Neuronal stem cell (in vitro differentiated cells): ENCODE data around the gene CLDN9. TPM values are rescaled to one million over a fixed set of nuclear protein-coding genes. Genes with fewer than 3 reads are reported as not detected.

ENCODE experiments used
- small RNA-seq: library from polyadenylated mRNA; stranded (forward); fragments of <200 nt; extraction: miRNeasy Mini kit (QIAGEN cat#:217004); gene quantifications from one replicate; pipeline ENCODE3, GENCODE V24; 2013; ENCODE audit not compliant: insufficient read depth

The CLDN9 gene

Small RNA genes lying within 50 kb of the gene (small RNA-seq; reads per million reads assigned to genes)
- gene LINC00514 = not detected
